Naive thymus-derived CD4-positive, alpha-beta T cell (primary cell): ENCODE results near the gene PEX5L. TPM values are rescaled to one million over a fixed set of nuclear protein-coding genes. Genes with fewer than 3 reads are reported as not detected.

Source experiments
- ATAC-seq: fragments of 150-1000 bp; cut with Tn5 transposase; 2 replicates; pipeline ENCODE4 v1.10.0; 2021; ENCODE audit warnings: mild to moderate bottlenecking, moderate library complexity
- CTCF ChIA-PET: fragments of 350-600 bp; sonication (Branson Sonifier 250); formaldehyde crosslinking; loops from one replicate; lab custom pipeline; 2021; ENCODE audit warnings: antibody characterized with exemption; lab: Charles Lee
- POLR2A ChIA-PET: fragments of 350-600 bp; sonication (Branson Sonifier 250); formaldehyde crosslinking; loops from one replicate; lab custom pipeline; 2021; ENCODE audit warnings: antibody characterized with exemption, inconsistent platforms; lab: Charles Lee
- DNase-seq, 9 donors: peaks; one replicate each; pipeline versions ENCODE4 v3.0.0 to v3.0.0-alpha.2; 2020 to 2022; ENCODE audit warnings: mixed read lengths in 1 of 9
- H3K27ac ChIP-seq: one replicate; pipeline ENCODE4 v1.7.0; 2013; ENCODE audit warnings: mild to moderate bottlenecking, low read depth, low read length, moderate library complexity
- H3K27me3 ChIP-seq, 2 donors: one replicate each; pipeline ENCODE4 v1.7.0; 2013; ENCODE audit warnings: low read length in 2 of 2, mild to moderate bottlenecking in 2 of 2, moderate library complexity in 2 of 2; ENCODE audit not compliant: control insufficient read depth in 2 of 2, insufficient read depth in 2 of 2
- H3K36me3 ChIP-seq, 3 experiments: 1 replicate in 2 of 3; 2 replicates in 1 of 3; pipeline ENCODE4 v1.7.0; 2013; ENCODE audit warnings: low read length in 3 of 3, mild to moderate bottlenecking in 3 of 3, moderate library complexity in 1 of 3; ENCODE audit not compliant: insufficient read depth in 3 of 3, control insufficient read depth in 2 of 3
- H3K4me1 ChIP-seq, 2 donors: one replicate each; pipeline ENCODE4 v1.7.0; 2013; ENCODE audit warnings: low read length in 2 of 2, mild to moderate bottlenecking in 2 of 2, moderate library complexity in 1 of 2; ENCODE audit not compliant: control insufficient read depth in 2 of 2, insufficient read depth in 2 of 2
- H3K4me3 ChIP-seq: 2 replicates; pipeline ENCODE4 v1.7.0; 2013; ENCODE audit warnings: mild to moderate bottlenecking, low read length
- H3K9me3 ChIP-seq, 3 experiments: 1 replicate in 2 of 3; 2 replicates in 1 of 3; pipeline ENCODE4 v1.7.0; 2013; ENCODE audit warnings: low read length in 3 of 3; ENCODE audit not compliant: control insufficient read depth in 2 of 3
- H3K27ac Mint-ChIP-seq, 9 donors: one replicate each; pipeline ENCODE4 v1.8.0; 2020 to 2022; ENCODE audit warnings: mixed read lengths in 9 of 9, mild to moderate bottlenecking in 8 of 9, moderate library complexity in 5 of 9, inconsistent platforms in 2 of 9
- H3K27me3 Mint-ChIP-seq, 5 donors: one replicate each; pipeline ENCODE4 v1.8.0; 2021 to 2022; ENCODE audit warnings: mixed read lengths in 5 of 5, mild to moderate bottlenecking in 1 of 5
- H3K36me3 Mint-ChIP-seq, 5 donors: one replicate each; pipeline ENCODE4 v1.8.0; 2020 to 2022; ENCODE audit warnings: mixed read lengths in 5 of 5, mild to moderate bottlenecking in 3 of 5, inconsistent platforms in 1 of 5
- H3K4me1 Mint-ChIP-seq, 7 donors: one replicate each; pipeline ENCODE4 v1.8.0; 2020 to 2022; ENCODE audit warnings: mixed read lengths in 7 of 7, mild to moderate bottlenecking in 3 of 7, inconsistent platforms in 1 of 7
- H3K4me3 Mint-ChIP-seq, 10 donors: one replicate each; pipeline ENCODE4 v1.8.0; 2020 to 2022; ENCODE audit warnings: mild to moderate bottlenecking in 10 of 10, mixed read lengths in 10 of 10, moderate library complexity in 6 of 10, inconsistent platforms in 2 of 10
- H3K9me3 Mint-ChIP-seq, 11 donors: one replicate each; pipeline ENCODE4 v1.8.0; 2020 to 2022; ENCODE audit warnings: mixed read lengths in 11 of 11, mild to moderate bottlenecking in 4 of 11, inconsistent platforms in 1 of 11, moderate library complexity in 1 of 11
- intact Hi-C, 2 donors: fragments of 100-400 bp; cut with micrococcal nuclease; formaldehyde crosslinking; loops; one replicate each; pipeline ENCODE4 v1.15.1; 2023
- polyA plus RNA-seq, 2 donors: library from polyadenylated mRNA; unstranded; fragments of 300-500 nt; fragmentation: Illumina TruSeq; gene quantifications; one replicate each; pipeline ENCODE4 v1.2.3, GENCODE V29; 2021
- total RNA-seq, 6 experiments: library from RNA in 5 of 6; stranded (reverse) in 5 of 6; gene quantifications; 1 replicate in 5 of 6; 2 replicates in 1 of 6; pipeline ENCODE4 v1.2.3 and lab custom pipeline; 2021 to 2026

The PEX5L gene
- total and polyA plus RNA-seq, 7 experiments from 2014 or later: 0.08 to 0.46 TPM; not detected in 5

- Mint-ChIP-seq H3K36me3 (no peaks in the 10 kb centered on the region), H3K4me3 (no peak overlapping the region), H3K27me3 (peaks cover 1 to 30% (median 15%) of the 10 kb centered on the region in 5 donors), H3K27ac (no peak overlapping the region), H3K9me3 (no peaks in the 10 kb centered on the region), H3K4me1 (peaks cover 0 to 1% (median 0%) of the 10 kb centered on the region in 7 donors)
- Histone ChIP-seq H3K27me3 (no peaks in the 10 kb centered on the region), H3K4me3 (no peak overlapping the region), H3K36me3 (no peaks in the 10 kb centered on the region), H3K27ac (no peak overlapping the region), H3K9me3 (no peaks in the 10 kb centered on the region), H3K4me1 (no peaks in the 10 kb centered on the region)
- ChIA-PET CTCF (no interaction called here), POLR2A (no interaction called here)
- DNase-seq (no peak), ATAC-seq (no peak)
- intact Hi-C loops: no loop called here
Measured at GRCh38 chr3:179902061-179902460, 134.7 kb downstream of the PEX5L start.

DNA sequence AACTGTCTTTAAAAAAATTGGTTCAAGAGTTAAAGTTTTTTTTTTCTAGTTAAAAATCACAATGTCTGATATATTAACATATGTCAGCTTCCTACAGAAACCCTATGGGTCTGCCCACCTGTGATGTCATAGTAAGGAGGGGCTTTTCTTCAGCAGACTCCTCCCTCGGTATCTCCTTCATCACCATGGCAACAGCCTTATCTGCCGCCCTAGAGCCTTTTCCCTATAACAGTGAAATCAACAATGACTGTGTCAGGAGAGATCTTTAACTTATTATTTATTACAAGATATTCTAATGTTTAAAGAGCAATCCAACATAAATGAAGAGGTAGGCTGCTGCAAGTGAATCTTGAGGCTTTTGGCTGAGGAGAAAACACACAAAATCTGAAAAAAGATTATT lies 138.7 kb downstream of the PEX5L start:
- H3K9me3 Mint-ChIP-seq: no peaks in the 10 kb centered on the region
- ATAC-seq (no peak), DNase-seq (peak in 3 of 9 donors; percentile 2 to 22 (median 4))
- Histone ChIP-seq H3K4me3 (no peak overlapping the region), H3K4me1 (no peaks in the 10 kb centered on the region), H3K27me3 (no peaks in the 10 kb centered on the region), H3K36me3 (no peaks in the 10 kb centered on the region), H3K27ac (no peak overlapping the region), H3K9me3 (no peaks in the 10 kb centered on the region)
- H3K4me3 Mint-ChIP-seq: no peak overlapping the region
- peaks cover 9 to 25% (median 15%) of the 10 kb centered on the region in 5 donors for H3K27me3 Mint-ChIP-seq
- no peak overlapping the region for H3K27ac Mint-ChIP-seq
- H3K36me3 Mint-ChIP-seq: no peaks in the 10 kb centered on the region
- CTCF ChIA-PET: no interaction called here
- intact Hi-C loops: no loop called here
- POLR2A ChIA-PET: no interaction called here
- H3K4me1 Mint-ChIP-seq: no peaks in the 10 kb centered on the region

- H3K27me3 ChIP-seq: no peaks in the 10 kb centered on the region
- H3K36me3 Mint-ChIP-seq: no peaks in the 10 kb centered on the region
Measured at GRCh38 chr3:179897231-179897630, 139.5 kb downstream of the PEX5L start.

GRCh38 chr3:179896507-179896906 lies 140.2 kb downstream of the PEX5L start:
- peaks cover 5 to 18% (median 14%) of the 10 kb centered on the region in 5 donors for H3K27me3 Mint-ChIP-seq
- Histone ChIP-seq H3K4me1 (no peaks in the 10 kb centered on the region), H3K27me3 (no peaks in the 10 kb centered on the region), H3K4me3 (no peak overlapping the region), H3K36me3 (no peaks in the 10 kb centered on the region), H3K9me3 (no peaks in the 10 kb centered on the region), H3K27ac (no peak overlapping the region)
- H3K4me1 Mint-ChIP-seq: no peaks in the 10 kb centered on the region
- ChIA-PET POLR2A (no interaction called here), CTCF (no interaction called here)
- DNase-seq (no peak), ATAC-seq (no peak)
- no peak overlapping the region for H3K27ac Mint-ChIP-seq
- H3K9me3 Mint-ChIP-seq: no peaks in the 10 kb centered on the region
- no peaks in the 10 kb centered on the region for H3K36me3 Mint-ChIP-seq
- H3K4me3 Mint-ChIP-seq: no peak overlapping the region
- intact Hi-C loops: no loop called here

More at GRCh38 chr3:179897231-179897630, 139.5 kb downstream of the PEX5L start:
- intact Hi-C loops: no loop called here
- Mint-ChIP-seq H3K27me3 (peaks cover 9 to 23% (median 14%) of the 10 kb centered on the region in 5 donors), H3K4me3 (no peak overlapping the region), H3K4me1 (no peaks in the 10 kb centered on the region), H3K27ac (no peak overlapping the region), H3K9me3 (no peaks in the 10 kb centered on the region)
- Histone ChIP-seq H3K27ac (no peak overlapping the region), H3K4me1 (no peaks in the 10 kb centered on the region), H3K4me3 (no peak overlapping the region), H3K9me3 (no peaks in the 10 kb centered on the region), H3K36me3 (no peaks in the 10 kb centered on the region)
- DNase-seq (no peak), ATAC-seq (no peak)
- POLR2A ChIA-PET: no interaction called here
- CTCF ChIA-PET: no interaction called here

DNA sequence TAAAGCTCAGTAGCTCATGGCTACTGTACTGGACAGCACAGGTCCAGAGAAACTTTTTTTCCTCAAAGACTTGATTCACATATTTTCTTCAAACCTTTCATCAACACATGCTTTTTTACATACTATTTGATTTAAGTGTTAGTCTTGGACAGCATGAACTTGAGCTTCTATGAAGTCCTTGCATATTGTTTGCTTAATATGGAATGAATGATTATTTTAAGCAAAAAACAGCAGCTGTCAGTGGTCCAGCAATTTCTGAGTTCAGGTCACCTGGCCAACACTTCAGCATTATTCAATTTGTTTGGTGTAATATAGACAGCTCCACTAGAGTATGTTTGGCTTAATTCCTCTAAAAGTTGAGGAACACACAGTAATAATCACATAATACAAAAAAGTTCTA lies 141.4 kb downstream of the PEX5L start:
- no peak for ATAC-seq
- Mint-ChIP-seq H3K36me3 (no peaks in the 10 kb centered on the region), H3K27ac (no peak overlapping the region), H3K4me1 (no peaks in the 10 kb centered on the region), H3K9me3 (no peaks in the 10 kb centered on the region), H3K4me3 (no peak overlapping the region), H3K27me3 (peaks cover 5 to 17% (median 14%) of the 10 kb centered on the region in 5 donors)
- intact Hi-C loops: no loop called here
- no peaks in the 10 kb centered on the region for H3K36me3 ChIP-seq
- no peak overlapping the region for H3K4me3 ChIP-seq
- H3K27me3 ChIP-seq: no peaks in the 10 kb centered on the region
- no peaks in the 10 kb centered on the region for H3K9me3 ChIP-seq
- no peak overlapping the region for H3K27ac ChIP-seq
- ChIA-PET POLR2A (no interaction called here), CTCF (interaction anchor here (0.6 kb wide), 1 partner anchor 81 kb away, joined by 3 read pairs; no protein-coding TSS in a partner anchor)
- DNase-seq: no peak
- no peaks in the 10 kb centered on the region for H3K4me1 ChIP-seq

DNA sequence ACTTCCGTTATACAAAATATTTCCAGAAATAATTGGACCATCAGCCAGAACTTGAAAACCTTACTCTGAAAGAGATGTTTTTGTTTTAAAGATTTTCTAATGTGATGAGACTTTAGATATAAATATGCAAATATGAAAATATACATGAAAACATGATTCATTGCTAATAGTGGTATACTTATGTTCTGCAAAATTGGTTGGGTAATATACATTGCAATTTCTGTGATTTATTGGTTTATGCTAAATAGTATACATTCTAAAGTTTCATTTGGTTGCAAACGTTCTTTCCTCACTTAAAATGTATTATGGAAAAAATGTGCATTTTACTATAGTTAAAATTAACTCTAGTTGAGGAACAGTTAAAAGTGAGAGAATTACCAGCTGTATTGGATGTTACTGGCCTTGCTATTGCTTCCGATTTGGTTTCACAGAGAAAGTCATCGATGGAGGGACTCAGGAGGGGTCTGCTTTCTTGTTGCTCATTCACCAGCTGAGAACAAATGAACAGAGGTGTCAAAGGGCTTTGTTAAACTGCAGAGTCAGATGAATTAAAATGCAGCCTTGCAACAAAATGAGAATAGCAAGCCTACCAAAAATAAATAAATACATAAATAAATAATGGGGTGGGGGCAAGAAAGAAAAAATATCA lies 149.3 kb downstream of the PEX5L start:
- intact Hi-C loops: no loop called here
- H3K4me1 ChIP-seq: no peaks in the 10 kb centered on the region
- Mint-ChIP-seq H3K27ac (no peak overlapping the region), H3K36me3 (no peaks in the 10 kb centered on the region), H3K4me1 (peaks cover 0 to 3% (median 0%) of the 10 kb centered on the region in 7 donors), H3K4me3 (no peak overlapping the region), H3K9me3 (no peaks in the 10 kb centered on the region), H3K27me3 (peaks cover 0 to 17% (median 3%) of the 10 kb centered on the region in 5 donors)
- POLR2A ChIA-PET: no interaction called here
- H3K9me3 ChIP-seq: no peaks in the 10 kb centered on the region
- H3K4me3 ChIP-seq: no peak overlapping the region
- no peak for DNase-seq
- H3K36me3 ChIP-seq: no peaks in the 10 kb centered on the region
- no peaks in the 10 kb centered on the region for H3K27me3 ChIP-seq
- H3K27ac ChIP-seq: no peak overlapping the region
- CTCF ChIA-PET: no interaction called here
- no peak for ATAC-seq

GRCh38 chr3:179885950-179886349 lies 150.8 kb downstream of the PEX5L start:
- no peak overlapping the region for H3K4me3 ChIP-seq
- H3K36me3 Mint-ChIP-seq: no peaks in the 10 kb centered on the region
- H3K4me3 Mint-ChIP-seq: no peak overlapping the region
- H3K36me3 ChIP-seq: no peaks in the 10 kb centered on the region
- H3K27me3 ChIP-seq: no peaks in the 10 kb centered on the region
- ChIA-PET POLR2A (no interaction called here), CTCF (no interaction called here)
- H3K4me1 Mint-ChIP-seq: peaks cover 0 to 3% (median 0%) of the 10 kb centered on the region in 7 donors
- H3K27ac Mint-ChIP-seq: no peak overlapping the region
- DNase-seq: no peak
- no peaks in the 10 kb centered on the region for H3K9me3 ChIP-seq
- intact Hi-C loops: no loop called here
- H3K27me3 Mint-ChIP-seq: peaks cover 0 to 17% (median 5%) of the 10 kb centered on the region in 5 donors
- no peaks in the 10 kb centered on the region for H3K4me1 ChIP-seq
- H3K27ac ChIP-seq: no peak overlapping the region
- H3K9me3 Mint-ChIP-seq: no peaks in the 10 kb centered on the region
- ATAC-seq: no peak
